GM18870 (cell line): ENCODE data around the gene LDHAL6A.
"Not testable (repeated sequence)": the region's sequence is repeated elsewhere in the genome, so short reads cannot be mapped to it uniquely, and the experiment has no call there.

Experiments used
- ATAC-seq: cut with Tn5 transposase; IDR thresholded peaks from one replicate; pipeline ENCODE4 v1.9.1; 2021; ENCODE audit warnings: moderate library complexity; ENCODE audit not compliant: unreplicated experiment

LDHAL6A gene

GRCh38 chr11:18455686-18456372, at the start of gene LDHAL6A:
Gene LDHAL6A (plus strand): TSS chr11:18455856. CDS start chr11:18456681, 825 bp downstream.
- ATAC-seq: no peak

DNA sequence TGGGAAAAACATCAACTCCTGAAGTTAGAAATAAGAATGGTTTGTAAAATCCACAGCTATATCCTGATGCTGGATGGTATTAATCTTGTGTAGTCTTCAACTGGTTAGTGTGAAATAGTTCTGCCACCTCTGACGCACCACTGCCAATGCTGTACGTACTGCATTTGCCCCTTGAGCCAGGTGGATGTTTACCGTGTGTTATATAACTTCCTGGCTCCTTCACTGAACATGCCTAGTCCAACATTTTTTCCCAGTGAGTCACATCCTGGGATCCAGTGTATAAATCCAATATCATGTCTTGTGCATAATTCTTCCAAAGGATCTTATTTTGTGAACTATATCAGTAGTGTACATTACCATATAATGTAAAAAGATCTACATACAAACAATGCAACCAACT, 48.3 kb upstream of the LDHAL6A start:
- not testable (repeated sequence) for ATAC-seq

DNA sequence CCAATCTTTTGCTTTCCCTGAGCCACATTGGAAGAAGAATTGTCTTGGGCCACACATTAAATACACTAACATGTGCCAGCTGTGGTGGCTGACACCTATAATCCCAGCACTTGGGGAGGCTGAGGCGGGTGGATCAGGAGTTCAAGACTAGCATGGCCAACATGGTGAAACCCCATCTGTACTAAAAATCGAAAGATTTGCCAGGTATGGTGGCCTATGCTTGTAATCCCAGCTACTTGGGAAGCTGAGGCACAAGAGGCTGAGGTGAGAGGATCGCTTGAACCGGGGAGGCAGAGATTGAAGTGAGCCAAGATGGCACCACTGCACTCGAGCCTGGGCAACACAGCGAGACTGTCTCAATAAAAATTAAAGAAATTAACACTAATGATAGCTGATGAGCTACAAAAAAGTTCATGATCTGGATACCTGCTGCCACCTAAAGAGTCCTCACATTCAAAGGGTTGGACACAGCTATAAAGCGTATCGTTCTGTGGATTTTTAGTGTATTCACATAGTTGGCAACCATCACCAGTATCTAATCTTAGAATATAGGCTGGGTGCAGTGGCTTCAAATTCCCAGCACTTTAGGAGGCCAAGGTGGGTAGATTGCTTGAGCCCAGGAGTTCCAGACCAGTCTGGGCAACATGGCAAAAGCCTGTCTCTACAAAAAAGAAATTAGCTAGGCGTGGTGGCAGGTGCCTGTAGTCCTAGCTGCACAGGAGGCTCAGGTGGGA, 46.9 kb upstream of the LDHAL6A start:
- ATAC-seq: no peak

GRCh38 chr11:18416459-18416858, 39.2 kb upstream of the LDHAL6A start:
- no peak for ATAC-seq

GRCh38 chr11:18419040-18419439, 36.6 kb upstream of the LDHAL6A start:
- ATAC-seq: no peak

GRCh38 chr11:18420067-18420466, 35.6 kb upstream of the LDHAL6A start:
- ATAC-seq: no peak

DNA sequence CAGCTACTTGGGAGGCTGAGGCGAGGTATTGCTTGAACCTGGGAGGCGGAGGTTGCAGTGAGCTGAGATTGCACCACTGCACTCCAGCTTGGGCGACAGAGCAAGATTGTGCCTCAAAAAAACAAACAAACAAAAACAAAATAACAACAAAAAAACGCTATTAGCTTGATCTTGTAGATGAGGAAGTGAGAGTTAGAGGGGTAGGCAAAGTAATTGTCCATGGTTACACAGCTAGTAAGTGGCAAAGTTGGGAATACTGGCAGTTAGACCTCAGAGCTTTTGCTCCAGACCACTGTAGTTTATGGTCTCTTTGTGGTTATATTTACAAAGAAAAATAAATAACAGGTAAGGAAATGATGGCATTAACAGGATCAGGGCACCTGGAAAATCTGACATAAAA, 28.4 kb upstream of the LDHAL6A start:
- no peak for ATAC-seq

GRCh38 chr11:18429332-18429731, 26.3 kb upstream of the LDHAL6A start:
- no peak for ATAC-seq

DNA sequence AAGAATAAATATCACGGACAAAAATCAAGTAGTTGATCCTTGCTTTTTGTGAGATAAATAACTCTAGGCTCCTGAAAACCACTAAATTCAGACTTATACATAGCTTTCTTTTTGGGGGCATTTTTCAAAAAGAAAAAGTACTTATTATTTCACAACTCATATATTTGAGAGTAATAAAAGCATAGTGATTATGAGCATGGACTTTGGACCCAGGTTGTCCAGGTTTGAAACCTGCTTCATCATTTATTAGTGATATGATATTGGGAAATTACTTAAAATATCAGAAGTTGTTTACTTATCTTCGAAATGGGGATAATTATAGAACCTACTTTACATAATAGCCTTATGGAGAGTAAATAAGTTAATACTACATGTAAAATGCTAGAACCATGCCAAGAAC, 17.0 kb upstream of the LDHAL6A start:
- no peak for ATAC-seq

- no peak for ATAC-seq
Observed at GRCh38 chr11:18449251-18449650, 6.4 kb upstream of the LDHAL6A start.

- no peak for ATAC-seq
Observed at GRCh38 chr11:18452927-18453326, 2.7 kb upstream of the LDHAL6A start.

DNA sequence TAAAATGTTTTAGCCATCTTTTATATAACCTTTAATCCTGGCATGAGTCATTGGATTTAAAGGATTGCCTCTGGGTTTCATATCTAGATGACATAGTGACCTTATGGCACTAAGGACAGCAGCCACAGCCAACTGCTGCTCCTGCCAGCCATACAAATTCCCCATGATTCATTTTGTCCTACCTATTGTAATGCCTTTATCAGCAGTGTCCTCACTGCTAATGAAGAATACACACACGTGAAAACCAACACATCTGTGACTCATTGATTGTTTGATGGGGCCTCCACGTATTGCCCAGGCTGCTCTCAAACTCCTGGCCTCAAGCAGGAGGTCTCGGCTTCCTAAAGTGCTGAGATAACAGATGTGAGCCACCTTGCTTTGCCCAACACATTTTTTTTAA, 1.8 kb downstream of the LDHAL6A start:
- ATAC-seq: no peak

GRCh38 chr11:18459634-18460033, 4.0 kb downstream of the LDHAL6A start:
- ATAC-seq: no peak

DNA sequence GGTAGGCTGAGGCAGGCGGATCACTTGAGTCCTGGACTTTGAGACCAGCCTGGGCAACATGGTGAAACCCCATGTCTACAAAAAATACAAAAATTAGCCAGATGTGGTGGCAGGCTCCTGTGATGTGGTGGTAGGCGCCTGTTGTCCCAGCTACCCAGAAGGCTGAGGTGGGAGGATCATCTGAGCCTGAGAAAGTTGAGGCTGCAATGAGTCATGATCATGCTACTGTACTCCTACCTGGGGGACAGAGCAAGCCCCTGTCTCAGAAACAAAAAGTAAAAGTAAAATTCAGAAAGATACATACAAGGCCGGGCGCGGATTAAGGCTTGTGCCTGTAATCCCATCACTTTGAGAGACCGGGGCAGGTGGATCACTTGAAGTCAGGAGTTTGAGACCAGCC, 6.3 kb downstream of the LDHAL6A start:
- no peak for ATAC-seq

- no peak for ATAC-seq
Observed at GRCh38 chr11:18463439-18463838, 7.8 kb downstream of the LDHAL6A start.

DNA sequence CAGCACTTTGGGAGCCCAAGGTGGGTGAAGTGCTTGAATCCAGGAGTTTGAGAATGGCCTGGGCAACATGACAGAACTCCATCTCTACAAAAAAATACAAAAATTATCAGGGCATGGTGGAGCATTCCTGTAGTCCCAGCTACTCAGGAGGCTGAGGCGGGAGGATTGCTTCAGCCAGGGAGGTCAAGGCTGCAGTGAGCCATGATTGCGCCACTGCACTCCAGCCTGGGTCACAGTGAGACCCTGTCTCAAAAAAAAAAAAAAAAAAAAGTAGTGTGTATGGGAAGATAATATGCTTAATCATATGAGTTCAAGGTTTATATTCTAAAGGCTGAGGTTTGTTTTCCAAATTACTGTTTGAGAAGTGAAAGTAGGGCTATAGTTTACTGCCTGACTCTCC, 10.7 kb downstream of the LDHAL6A start:
- ATAC-seq: no peak

DNA sequence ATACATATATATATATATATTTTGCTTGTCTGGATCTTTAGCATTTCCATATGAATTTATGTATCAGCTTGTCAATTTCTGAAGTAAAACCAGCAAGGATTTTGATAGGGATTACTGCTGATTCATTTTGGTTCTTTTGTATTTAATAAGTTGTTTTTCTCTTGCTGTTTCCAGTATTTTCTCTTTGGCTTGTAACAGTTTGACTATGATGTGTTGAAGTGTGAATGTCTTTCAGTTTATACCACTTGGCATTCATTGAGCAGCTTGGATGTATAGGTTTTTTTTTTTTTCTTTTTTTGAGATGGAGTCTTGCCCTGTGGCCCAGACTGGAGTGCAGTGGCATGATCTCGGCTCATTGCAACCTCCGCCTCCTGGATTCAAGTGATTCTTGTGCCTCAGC, 12.4 kb downstream of the LDHAL6A start:
- no peak for ATAC-seq

DNA sequence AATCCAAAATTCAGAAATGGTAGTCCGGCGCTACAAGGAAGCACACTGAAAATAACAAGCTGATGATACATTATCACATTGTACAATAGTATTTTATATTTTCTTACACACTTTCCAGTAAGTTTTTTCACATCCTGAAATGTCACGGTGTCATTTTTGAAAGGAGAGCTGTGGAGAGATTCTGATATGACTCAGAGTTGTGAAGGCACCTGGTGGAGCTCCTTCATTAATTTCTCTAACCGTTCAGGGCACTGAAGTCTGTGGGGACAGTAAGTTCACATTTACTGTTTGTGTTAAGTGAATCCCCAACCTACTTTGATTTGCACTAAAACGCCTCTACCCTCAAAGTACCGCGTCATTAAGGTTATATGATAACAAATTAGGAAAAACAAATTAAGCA, 13.3 kb downstream of the LDHAL6A start:
- ATAC-seq: no peak

- ATAC-seq: no peak
Observed at GRCh38 chr11:18471995-18472394, 16.3 kb downstream of the LDHAL6A start.

- no peak for ATAC-seq
Observed at GRCh38 chr11:18472587-18472986, 16.9 kb downstream of the LDHAL6A start.

DNA sequence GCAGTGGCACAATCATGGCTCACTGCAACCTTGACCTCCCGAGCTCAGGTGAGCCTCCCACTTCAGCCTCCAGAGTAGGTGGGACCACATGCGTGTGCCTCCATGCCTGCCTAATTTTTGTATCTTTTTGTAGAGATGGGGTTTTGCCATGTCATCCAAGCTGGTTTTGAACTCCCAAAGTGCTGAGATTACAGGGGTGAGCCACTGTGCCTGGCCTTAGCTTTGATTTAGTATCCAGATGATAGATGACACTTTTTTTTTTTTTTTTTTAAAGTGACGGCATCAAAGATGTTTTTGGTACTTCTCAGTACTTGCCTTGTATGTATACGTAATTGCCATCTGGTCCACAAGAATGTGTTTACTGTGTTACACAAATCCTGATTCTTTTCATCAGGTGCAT, 23.4 kb downstream of the LDHAL6A start:
- ATAC-seq: no peak

DNA sequence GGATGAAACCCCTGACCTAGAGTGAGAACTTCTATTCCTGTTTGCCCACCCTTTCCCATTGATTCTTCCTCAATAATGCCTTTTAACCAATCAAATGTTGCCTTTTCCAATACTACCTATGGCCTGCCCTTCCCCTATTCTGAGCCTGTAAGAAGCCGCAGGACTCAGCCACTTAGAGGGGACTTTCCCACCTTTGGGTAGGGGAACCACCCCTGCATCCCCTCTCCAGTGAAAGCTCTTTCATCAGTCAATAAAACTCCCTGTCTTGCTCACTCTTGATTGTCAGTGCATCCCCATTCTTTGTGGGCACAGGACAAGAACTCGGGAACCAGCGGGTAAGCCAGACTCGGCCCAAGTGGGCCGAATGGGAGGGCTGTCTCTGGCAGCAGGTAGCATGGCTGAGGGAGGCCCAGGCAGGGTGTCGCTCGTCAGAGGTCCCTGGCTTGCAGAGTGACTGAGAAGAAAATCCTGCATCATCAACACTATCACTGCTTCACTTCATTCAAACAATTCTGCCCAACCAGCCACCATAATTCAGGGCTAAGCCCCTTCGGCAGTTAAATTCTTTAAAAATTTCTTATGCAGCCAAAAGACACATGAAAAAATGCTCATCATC, 30.4 kb downstream of the LDHAL6A start:
- ATAC-seq: no peak
